ENCODE data around the gene LY6G6C.

The LY6G6C gene

DNA sequence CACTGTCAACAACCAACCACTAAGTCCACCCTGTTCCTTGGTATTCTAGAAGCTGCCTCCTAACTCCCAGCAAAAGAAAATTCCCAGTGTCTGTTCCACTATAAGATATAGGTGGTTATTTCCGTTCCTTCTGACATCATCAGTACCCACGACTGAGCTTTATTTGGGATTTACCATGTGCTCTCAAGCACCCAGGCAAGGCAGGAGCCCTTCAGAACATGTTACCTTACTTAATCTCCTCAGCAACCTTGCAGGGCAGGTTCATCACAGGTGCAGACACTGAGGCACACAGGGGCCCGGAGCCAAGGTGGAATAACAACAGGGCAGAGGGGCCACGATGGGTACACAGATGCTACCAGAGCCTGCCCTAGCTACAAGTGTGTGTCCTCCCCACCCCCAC, 29.2 kb downstream of the LY6G6C start:
- Histone ChIP-seq H3K27me3 (ENCODE audit: insufficient read depth, poor library complexity, severe bottlenecking) (no peaks in the 10 kb centered on the region), H3K9me3 (ENCODE audit: severe bottlenecking) (no peaks in the 10 kb centered on the region), H3K4me3 (ENCODE audit: severe bottlenecking) (no peak overlapping the region), H3K4me1 (ENCODE audit: insufficient read depth, poor library complexity, severe bottlenecking) (no peaks in the 10 kb centered on the region), H3K36me3 (ENCODE audit: low read depth) (peaks cover 45% of the 10 kb centered on the region), H3K27ac (ENCODE audit: poor library complexity, severe bottlenecking) (no peak overlapping the region)
- no peak for ATAC-seq (ENCODE audit: low read depth)
- DNase-seq (ENCODE audit: low spot score) = no peak
- TF ChIP-seq, protein P1, sequence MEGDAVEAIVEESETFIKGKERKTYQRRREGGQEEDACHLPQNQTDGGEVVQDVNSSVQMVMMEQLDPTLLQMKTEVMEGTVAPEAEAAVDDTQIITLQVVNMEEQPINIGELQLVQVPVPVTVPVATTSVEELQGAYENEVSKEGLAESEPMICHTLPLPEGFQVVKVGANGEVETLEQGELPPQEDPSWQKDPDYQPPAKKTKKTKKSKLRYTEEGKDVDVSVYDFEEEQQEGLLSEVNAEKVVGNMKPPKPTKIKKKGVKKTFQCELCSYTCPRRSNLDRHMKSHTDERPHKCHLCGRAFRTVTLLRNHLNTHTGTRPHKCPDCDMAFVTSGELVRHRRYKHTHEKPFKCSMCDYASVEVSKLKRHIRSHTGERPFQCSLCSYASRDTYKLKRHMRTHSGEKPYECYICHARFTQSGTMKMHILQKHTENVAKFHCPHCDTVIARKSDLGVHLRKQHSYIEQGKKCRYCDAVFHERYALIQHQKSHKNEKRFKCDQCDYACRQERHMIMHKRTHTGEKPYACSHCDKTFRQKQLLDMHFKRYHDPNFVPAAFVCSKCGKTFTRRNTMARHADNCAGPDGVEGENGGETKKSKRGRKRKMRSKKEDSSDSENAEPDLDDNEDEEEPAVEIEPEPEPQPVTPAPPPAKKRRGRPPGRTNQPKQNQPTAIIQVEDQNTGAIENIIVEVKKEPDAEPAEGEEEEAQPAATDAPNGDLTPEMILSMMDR (IDR thresholded peaks at IDR 0.05; ENCODE audit: poor library complexity, severe bottlenecking) = no peak

DNA sequence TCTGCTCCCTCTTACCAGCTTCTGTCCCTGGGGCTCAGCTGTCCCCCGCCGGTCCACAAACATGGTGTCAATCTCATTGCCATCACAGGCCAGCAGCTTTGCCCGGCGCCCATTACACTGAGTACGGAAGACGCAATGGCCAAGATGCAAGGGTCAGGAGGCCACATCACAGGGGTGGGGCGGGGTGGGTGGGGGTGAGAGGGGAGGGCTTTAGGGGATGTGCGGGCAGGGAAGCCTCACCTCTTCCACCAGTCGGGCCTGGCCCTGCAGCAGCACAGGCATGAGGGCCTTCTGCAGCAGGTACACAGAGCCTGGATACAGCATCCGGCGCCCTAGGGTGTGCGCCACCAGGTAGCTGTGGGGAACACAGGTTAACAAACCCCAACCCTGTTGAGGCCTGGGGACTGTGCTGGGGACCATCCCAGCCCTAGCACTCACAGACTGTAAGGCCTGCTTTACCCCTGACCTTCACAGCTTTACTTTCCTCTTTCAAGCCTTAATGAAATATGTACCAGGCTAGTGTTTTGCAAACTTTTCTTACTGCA, 29.9 kb downstream of the LY6G6C start:
- TF ChIP-seq, protein P1 (IDR thresholded peaks at IDR 0.05; ENCODE audit: poor library complexity, severe bottlenecking) = no peak
- no peaks in the 10 kb centered on the region for H3K4me1 ChIP-seq (ENCODE audit: insufficient read depth, poor library complexity, severe bottlenecking)
- H3K36me3 ChIP-seq (ENCODE audit: low read depth) = peaks cover 42% of the 10 kb centered on the region
- no peak overlapping the region for H3K27ac ChIP-seq (ENCODE audit: poor library complexity, severe bottlenecking)
- ATAC-seq (ENCODE audit: low read depth) (no peak), DNase-seq (ENCODE audit: low spot score) (no peak)
- H3K4me3 ChIP-seq (ENCODE audit: severe bottlenecking) = no peak overlapping the region
- H3K27me3 ChIP-seq (ENCODE audit: insufficient read depth, poor library complexity, severe bottlenecking) = no peaks in the 10 kb centered on the region
- H3K9me3 ChIP-seq (ENCODE audit: severe bottlenecking) = no peaks in the 10 kb centered on the region

DNA sequence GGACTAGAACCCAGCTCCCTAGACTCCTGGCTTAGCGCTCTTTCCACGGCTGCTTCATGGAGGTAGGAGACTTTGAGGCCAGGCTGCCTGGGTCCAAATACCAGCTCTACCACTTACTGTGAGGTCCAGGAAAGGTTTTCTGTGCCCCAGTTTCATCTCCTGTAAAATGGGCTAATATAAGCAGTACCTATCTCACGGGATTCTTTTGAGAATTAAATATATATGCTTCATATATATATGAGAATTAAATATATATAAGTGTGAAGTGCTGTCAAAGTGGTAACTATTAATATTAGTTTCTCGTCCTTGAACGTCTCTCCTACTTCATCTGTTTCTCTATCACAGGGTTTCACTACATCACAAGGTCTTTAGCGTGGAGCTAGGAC, 30.5 kb downstream of the LY6G6C start:
- Histone ChIP-seq H3K9me3 (ENCODE audit: severe bottlenecking) (no peaks in the 10 kb centered on the region), H3K4me1 (ENCODE audit: insufficient read depth, poor library complexity, severe bottlenecking) (no peaks in the 10 kb centered on the region), H3K27ac (ENCODE audit: poor library complexity, severe bottlenecking) (no peak overlapping the region), H3K36me3 (ENCODE audit: low read depth) (peaks cover 42% of the 10 kb centered on the region), H3K27me3 (ENCODE audit: insufficient read depth, poor library complexity, severe bottlenecking) (no peaks in the 10 kb centered on the region), H3K4me3 (ENCODE audit: severe bottlenecking) (no peak overlapping the region)
- TF ChIP-seq, protein P1 (IDR thresholded peaks at IDR 0.05; ENCODE audit: poor library complexity, severe bottlenecking) = no peak
- ATAC-seq (ENCODE audit: low read depth) (no peak), DNase-seq (ENCODE audit: low spot score) (no peak)

DNA sequence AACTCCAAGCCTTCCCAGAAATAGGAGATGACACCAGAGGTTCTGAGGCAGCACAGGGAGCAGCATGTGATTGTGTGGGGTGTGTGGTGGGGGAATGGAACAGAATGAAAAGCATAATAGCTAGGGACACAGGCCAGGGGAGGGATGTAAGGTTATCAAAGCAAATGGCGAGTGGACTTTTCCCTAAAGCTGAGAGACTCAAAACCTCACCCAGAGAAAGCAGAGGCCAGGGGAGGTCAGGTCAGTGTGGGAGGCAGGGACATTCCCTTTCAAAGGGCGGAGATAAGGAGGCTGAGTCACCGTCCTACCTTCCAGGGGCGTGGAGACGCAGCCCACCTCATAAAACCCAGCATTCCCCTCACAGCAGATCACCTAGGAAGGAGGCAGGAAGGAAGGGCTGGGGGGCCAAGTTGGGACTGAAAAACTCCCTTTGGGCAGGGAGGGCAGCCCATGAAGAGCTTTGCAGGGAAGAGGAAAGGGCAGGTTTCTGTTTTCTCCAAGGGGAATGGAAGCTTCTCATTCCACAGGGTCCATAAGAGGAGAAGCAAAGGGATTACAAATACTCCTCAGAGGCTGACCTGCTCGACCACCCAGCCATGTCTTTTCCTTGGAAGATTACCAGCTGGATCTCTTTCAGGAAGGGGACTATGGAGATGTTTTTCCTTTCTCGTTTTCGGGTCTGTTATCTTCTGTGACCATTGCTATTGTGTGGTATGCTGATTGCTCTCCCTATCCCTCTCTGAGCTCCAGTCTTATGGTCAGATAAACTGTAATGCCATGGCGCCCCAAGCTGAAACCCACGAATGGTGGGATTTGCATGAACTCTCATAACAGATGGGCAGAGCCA, 31.1 kb downstream of the LY6G6C start:
- H3K27me3 ChIP-seq (ENCODE audit: insufficient read depth, poor library complexity, severe bottlenecking) = no peaks in the 10 kb centered on the region
- no peak overlapping the region for H3K27ac ChIP-seq (ENCODE audit: poor library complexity, severe bottlenecking)
- DNase-seq (ENCODE audit: low spot score) (no peak), ATAC-seq (ENCODE audit: low read depth) (no peak)
- H3K4me1 ChIP-seq (ENCODE audit: insufficient read depth, poor library complexity, severe bottlenecking) = no peaks in the 10 kb centered on the region
- H3K36me3 ChIP-seq (ENCODE audit: low read depth) = peaks cover 38% of the 10 kb centered on the region
- no peaks in the 10 kb centered on the region for H3K9me3 ChIP-seq (ENCODE audit: severe bottlenecking)
- TF ChIP-seq, protein P1 (IDR thresholded peaks at IDR 0.05; ENCODE audit: poor library complexity, severe bottlenecking) = no peak
- H3K4me3 ChIP-seq (ENCODE audit: severe bottlenecking) = no peak overlapping the region

Measured in RWPE2 (cell line).